Loucy (cell line): ENCODE data around the gene MAPKAP1.

ENCODE experiments used
- EZH2phosphoT487 ChIP-seq: fragments of 200-600 bp; IDR thresholded peaks from 2 replicates; pipeline ENCODE4 v1.6.1; 2018; ENCODE audit warnings: antibody characterized with exemption, mild to moderate bottlenecking, moderate library complexity, borderline replicate concordance
- TF ChIP-seq, protein P1 (sequence below): fragments of 200-600 bp; sonication (generic); conservative IDR thresholded peaks from 2 replicates; pipeline ENCODE4 v1.5.1; 2014; ENCODE audit warnings: mild to moderate bottlenecking, antibody characterized with exemption, low read length

DNA sequence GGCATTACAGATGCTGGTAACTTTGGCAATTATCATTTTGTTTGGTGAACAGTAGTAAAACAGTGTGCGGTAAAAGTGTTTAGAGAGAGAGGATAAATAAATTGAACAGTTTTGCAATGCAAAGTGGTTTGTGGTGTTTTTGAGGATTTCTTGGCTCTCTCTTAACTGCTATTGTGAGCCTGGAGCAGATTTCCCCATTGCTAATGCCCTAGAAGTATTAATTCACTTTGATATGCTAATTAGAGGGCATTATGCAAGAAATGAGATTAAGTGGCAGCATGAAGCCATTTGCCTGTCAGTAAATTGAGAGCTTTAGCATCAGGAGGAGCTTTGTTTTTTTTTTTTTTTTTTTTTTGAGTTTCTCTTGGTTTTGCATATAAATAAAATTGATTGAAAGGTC, 48.3 kb upstream of the MAPKAP1 start:
- TF ChIP-seq, protein P1, sequence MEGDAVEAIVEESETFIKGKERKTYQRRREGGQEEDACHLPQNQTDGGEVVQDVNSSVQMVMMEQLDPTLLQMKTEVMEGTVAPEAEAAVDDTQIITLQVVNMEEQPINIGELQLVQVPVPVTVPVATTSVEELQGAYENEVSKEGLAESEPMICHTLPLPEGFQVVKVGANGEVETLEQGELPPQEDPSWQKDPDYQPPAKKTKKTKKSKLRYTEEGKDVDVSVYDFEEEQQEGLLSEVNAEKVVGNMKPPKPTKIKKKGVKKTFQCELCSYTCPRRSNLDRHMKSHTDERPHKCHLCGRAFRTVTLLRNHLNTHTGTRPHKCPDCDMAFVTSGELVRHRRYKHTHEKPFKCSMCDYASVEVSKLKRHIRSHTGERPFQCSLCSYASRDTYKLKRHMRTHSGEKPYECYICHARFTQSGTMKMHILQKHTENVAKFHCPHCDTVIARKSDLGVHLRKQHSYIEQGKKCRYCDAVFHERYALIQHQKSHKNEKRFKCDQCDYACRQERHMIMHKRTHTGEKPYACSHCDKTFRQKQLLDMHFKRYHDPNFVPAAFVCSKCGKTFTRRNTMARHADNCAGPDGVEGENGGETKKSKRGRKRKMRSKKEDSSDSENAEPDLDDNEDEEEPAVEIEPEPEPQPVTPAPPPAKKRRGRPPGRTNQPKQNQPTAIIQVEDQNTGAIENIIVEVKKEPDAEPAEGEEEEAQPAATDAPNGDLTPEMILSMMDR: no peak
- no peak for TF ChIP-seq EZH2phosphoT487
